Type B pancreatic cell (in vitro differentiated cells): Measurements from ENCODE around the gene TBXT. TPM values are rescaled to one million over a fixed set of nuclear protein-coding genes. Genes with fewer than 3 reads are reported as not detected.
"Not testable (repeated sequence)": the region's sequence is repeated elsewhere in the genome, so short reads cannot be mapped to it uniquely, and the experiment has no call there.

Experiments
- DNase-seq: peaks from one replicate; pipeline ENCODE4 v3.0.0; 2021; ENCODE audit warnings: mixed read lengths; ENCODE audit not compliant: unreplicated experiment; ENCODE audit errors: extremely low spot score
- H3K27ac Mint-ChIP-seq: 2 replicates; pipeline ENCODE4 v1.8.0; 2021; ENCODE audit warnings: mild to moderate bottlenecking, mixed read lengths
- H3K27me3 Mint-ChIP-seq: 2 replicates; pipeline ENCODE4 v1.8.0; 2021; ENCODE audit warnings: mixed read lengths
- H3K36me3 Mint-ChIP-seq: 2 replicates; pipeline ENCODE4 v1.8.0; 2021; ENCODE audit warnings: mixed read lengths
- H3K4me1 Mint-ChIP-seq: one replicate; pipeline ENCODE4 v1.8.0; 2021; ENCODE audit warnings: mixed read lengths; ENCODE audit not compliant: unreplicated experiment
- H3K4me3 Mint-ChIP-seq: 2 replicates; pipeline ENCODE4 v1.8.0; 2021; ENCODE audit warnings: mild to moderate bottlenecking, mixed read lengths
- H3K9me3 Mint-ChIP-seq: 2 replicates; pipeline ENCODE4 v1.8.0; 2021; ENCODE audit warnings: mixed read lengths
- total RNA-seq: library from RNA; stranded (reverse); gene quantifications from 2 replicates; pipeline ENCODE4 v1.2.1, GENCODE V29; 2021; ENCODE audit warnings: low replicate concordance
- TF ChIP-seq, protein P1 (sequence below): fragments of 200-600 bp; sonication (generic); conservative IDR thresholded peaks from 2 replicates; pipeline ENCODE4 v1.5.0; 2021; ENCODE audit warnings: antibody characterized with exemption, mild to moderate bottlenecking

The TBXT gene
- total RNA-seq, 1 donor from 2014 or later: 0.85 TPM

- H3K9me3 Mint-ChIP-seq: no peaks in the 10 kb centered on the region
- H3K36me3 Mint-ChIP-seq: no peaks in the 10 kb centered on the region
- DNase-seq: no peak
- H3K27me3 Mint-ChIP-seq: peaks cover 50% of the 10 kb centered on the region
- TF ChIP-seq, protein P1, sequence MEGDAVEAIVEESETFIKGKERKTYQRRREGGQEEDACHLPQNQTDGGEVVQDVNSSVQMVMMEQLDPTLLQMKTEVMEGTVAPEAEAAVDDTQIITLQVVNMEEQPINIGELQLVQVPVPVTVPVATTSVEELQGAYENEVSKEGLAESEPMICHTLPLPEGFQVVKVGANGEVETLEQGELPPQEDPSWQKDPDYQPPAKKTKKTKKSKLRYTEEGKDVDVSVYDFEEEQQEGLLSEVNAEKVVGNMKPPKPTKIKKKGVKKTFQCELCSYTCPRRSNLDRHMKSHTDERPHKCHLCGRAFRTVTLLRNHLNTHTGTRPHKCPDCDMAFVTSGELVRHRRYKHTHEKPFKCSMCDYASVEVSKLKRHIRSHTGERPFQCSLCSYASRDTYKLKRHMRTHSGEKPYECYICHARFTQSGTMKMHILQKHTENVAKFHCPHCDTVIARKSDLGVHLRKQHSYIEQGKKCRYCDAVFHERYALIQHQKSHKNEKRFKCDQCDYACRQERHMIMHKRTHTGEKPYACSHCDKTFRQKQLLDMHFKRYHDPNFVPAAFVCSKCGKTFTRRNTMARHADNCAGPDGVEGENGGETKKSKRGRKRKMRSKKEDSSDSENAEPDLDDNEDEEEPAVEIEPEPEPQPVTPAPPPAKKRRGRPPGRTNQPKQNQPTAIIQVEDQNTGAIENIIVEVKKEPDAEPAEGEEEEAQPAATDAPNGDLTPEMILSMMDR: no peak
- no peaks in the 10 kb centered on the region for H3K4me1 Mint-ChIP-seq
- H3K4me3 Mint-ChIP-seq: no peak overlapping the region
- H3K27ac Mint-ChIP-seq: no peak overlapping the region
Measured at GRCh38 chr6:166176106-166176505, 8.5 kb upstream of the TBXT start.

DNA sequence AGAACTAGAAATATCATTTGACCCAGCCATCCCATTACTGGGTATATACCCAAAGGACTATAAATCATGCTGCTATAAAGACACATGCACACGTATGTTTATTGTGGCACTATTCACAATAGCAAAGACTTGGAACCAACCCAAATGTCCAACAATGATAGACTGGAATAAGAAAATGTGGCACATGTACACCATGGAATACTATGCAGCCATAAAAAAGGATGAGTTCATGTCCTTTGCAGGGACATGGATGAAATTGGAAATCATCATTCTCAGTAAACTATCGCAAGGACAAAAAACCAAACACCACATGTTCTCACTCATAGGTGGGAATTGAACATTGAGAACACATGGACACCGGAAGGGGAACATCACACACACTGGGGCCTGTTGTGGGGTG lies 7.4 kb upstream of the TBXT start:
- peaks cover 40% of the 10 kb centered on the region for H3K27me3 Mint-ChIP-seq
- not testable (repeated sequence) for H3K27ac Mint-ChIP-seq, DNase-seq, H3K4me1 Mint-ChIP-seq, H3K9me3 Mint-ChIP-seq, H3K36me3 Mint-ChIP-seq, H3K4me3 Mint-ChIP-seq

- Mint-ChIP-seq H3K36me3 (no peaks in the 10 kb centered on the region), H3K4me1 (no peaks in the 10 kb centered on the region)
- TF ChIP-seq, protein P1: no peak
Measured at GRCh38 chr6:166174031-166174430, 6.4 kb upstream of the TBXT start.

DNA sequence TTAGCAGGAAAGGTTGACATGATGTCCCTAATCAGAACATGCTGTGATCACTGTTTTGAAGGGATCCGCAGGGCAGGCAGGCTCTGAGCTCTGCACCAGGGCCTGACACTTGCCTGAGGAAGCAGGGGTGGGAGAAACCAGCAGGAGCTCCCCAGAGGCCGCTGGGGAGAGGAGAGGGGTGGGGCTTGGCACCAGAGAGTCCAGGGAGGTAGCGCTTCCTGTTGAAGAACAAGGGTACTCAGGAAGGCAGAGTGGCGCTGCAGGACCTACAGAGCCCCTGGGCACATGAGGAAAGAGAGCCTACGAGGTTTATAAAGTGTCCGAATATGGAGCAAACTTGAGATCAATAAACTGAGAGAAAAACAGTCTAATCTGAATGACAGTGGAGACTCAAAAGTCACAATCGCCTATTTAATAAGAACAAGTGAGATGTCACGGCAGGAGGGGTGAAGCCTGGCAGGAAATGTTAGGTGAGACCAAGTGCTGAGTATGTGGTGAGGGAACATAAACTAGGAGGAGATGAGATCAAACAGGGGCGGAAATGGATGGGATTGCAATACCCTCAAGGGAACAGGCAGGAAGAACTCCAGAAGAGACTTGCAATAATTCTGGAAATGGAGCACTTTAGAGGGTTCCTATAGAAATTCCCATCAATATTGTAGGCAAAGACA lies 5.8 kb upstream of the TBXT start:
- Mint-ChIP-seq H3K4me1 (peaks cover 3% of the 10 kb centered on the region), H3K27me3 (peaks cover 29% of the 10 kb centered on the region)

More at GRCh38 chr6:166174031-166174430, 6.4 kb upstream of the TBXT start:
- H3K9me3 Mint-ChIP-seq: no peaks in the 10 kb centered on the region
- peaks cover 29% of the 10 kb centered on the region for H3K27me3 Mint-ChIP-seq
- H3K27ac Mint-ChIP-seq: no peak overlapping the region
- no peak for DNase-seq
- H3K4me3 Mint-ChIP-seq: no peak overlapping the region

DNA sequence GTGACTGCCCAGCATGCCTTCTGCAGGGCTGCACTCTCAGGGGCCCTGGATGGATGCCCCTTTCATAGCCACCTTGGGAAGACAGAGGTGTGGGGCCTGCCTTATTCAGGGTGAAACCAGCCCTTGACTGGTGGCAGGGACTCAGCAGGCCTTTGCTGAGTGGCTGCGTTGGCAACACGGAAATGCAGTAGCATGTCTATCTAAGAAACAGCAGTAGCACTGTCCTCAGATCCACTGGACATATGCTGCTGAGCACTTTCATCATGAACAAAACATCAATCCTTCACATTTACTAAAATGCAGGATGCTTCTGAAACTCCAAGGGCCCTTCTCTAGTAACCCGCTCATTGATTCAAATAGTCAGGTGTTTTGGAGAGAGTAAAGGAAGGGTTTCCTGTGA lies 4.9 kb upstream of the TBXT start:
- H3K27me3 Mint-ChIP-seq: peaks cover 29% of the 10 kb centered on the region

More for the DNA sequence above, 5.8 kb upstream of the TBXT start:
- H3K9me3 Mint-ChIP-seq: no peaks in the 10 kb centered on the region
- TF ChIP-seq, protein P1: no peak
- no peak for DNase-seq
- no peak overlapping the region for H3K27ac Mint-ChIP-seq
- H3K36me3 Mint-ChIP-seq: no peaks in the 10 kb centered on the region
- H3K4me3 Mint-ChIP-seq: no peak overlapping the region

More for the DNA sequence above, 4.9 kb upstream of the TBXT start:
- Mint-ChIP-seq H3K4me1 (peaks cover 6% of the 10 kb centered on the region), H3K9me3 (no peaks in the 10 kb centered on the region), H3K4me3 (no peak overlapping the region), H3K27ac (no peak overlapping the region), H3K36me3 (no peaks in the 10 kb centered on the region)
- no peak for DNase-seq
- TF ChIP-seq, protein P1: no peak
